Activated T-helper 17 cell treated with anti-CD3 and anti-CD28 coated beads, Interleukin-2, amount 50 U/mL, for 72 hours (primary cell): ENCODE data around the gene NTRK2. TPM values are rescaled to one million over a fixed set of nuclear protein-coding genes. Genes with fewer than 3 reads are reported as not detected.

Experiments
- ATAC-seq: fragments of 150-1000 bp; cut with Tn5 transposase; replicated peaks from 2 replicates; pipeline ENCODE4 v1.10.0; 2021; ENCODE audit warnings: mild to moderate bottlenecking, moderate library complexity
- H3K27ac Mint-ChIP-seq: one replicate; pipeline ENCODE4 v1.8.0; 2022; ENCODE audit warnings: mixed read lengths
- H3K27me3 Mint-ChIP-seq: one replicate; pipeline ENCODE4 v1.8.0; 2022; ENCODE audit warnings: mixed read lengths
- H3K36me3 Mint-ChIP-seq: one replicate; pipeline ENCODE4 v1.8.0; 2022; ENCODE audit warnings: low read depth, mild to moderate bottlenecking, mixed read lengths
- H3K4me1 Mint-ChIP-seq: one replicate; pipeline ENCODE4 v1.8.0; 2022; ENCODE audit warnings: mixed read lengths
- H3K4me3 Mint-ChIP-seq: one replicate; pipeline ENCODE4 v1.8.0; 2022; ENCODE audit warnings: mild to moderate bottlenecking, mixed read lengths
- H3K9me3 Mint-ChIP-seq: one replicate; pipeline ENCODE4 v1.8.0; 2022; ENCODE audit warnings: mixed read lengths
- total RNA-seq, 2 donors: library from RNA; stranded (reverse); gene quantifications; one replicate each; pipeline ENCODE4 v1.2.3, GENCODE V29; 2022

NTRK2 gene
- total RNA-seq, 2 donors from 2014 or later = 9.6 to 9.9 TPM

- no peak for ATAC-seq
- Mint-ChIP-seq H3K4me3 (no peak overlapping the region), H3K9me3 (no peaks in the 10 kb centered on the region), H3K27ac (no peak overlapping the region), H3K27me3 (no peaks in the 10 kb centered on the region), H3K4me1 (no peaks in the 10 kb centered on the region), H3K36me3 (no peaks in the 10 kb centered on the region)
These were observed 370.6 kb downstream of the NTRK2 start for GRCh38 chr9:85040146-85040545.

- Mint-ChIP-seq H3K9me3 (no peaks in the 10 kb centered on the region), H3K27me3 (no peaks in the 10 kb centered on the region), H3K4me1 (no peaks in the 10 kb centered on the region), H3K27ac (no peak overlapping the region), H3K36me3 (no peaks in the 10 kb centered on the region), H3K4me3 (no peak overlapping the region)
- no peak for ATAC-seq
These were observed 371.4 kb downstream of the NTRK2 start for GRCh38 chr9:85040821-85041465.

- no peak for ATAC-seq
- H3K4me3 Mint-ChIP-seq = no peak overlapping the region
- H3K36me3 Mint-ChIP-seq = no peaks in the 10 kb centered on the region
- no peaks in the 10 kb centered on the region for H3K9me3 Mint-ChIP-seq
- no peak overlapping the region for H3K27ac Mint-ChIP-seq
- H3K4me1 Mint-ChIP-seq = no peaks in the 10 kb centered on the region
- H3K27me3 Mint-ChIP-seq = no peaks in the 10 kb centered on the region
These were observed 372.1 kb downstream of the NTRK2 start for GRCh38 chr9:85041466-85042137.

GRCh38 chr9:85042981-85043647 is 373.6 kb downstream of the NTRK2 start:
- no peaks in the 10 kb centered on the region for H3K4me1 Mint-ChIP-seq
- H3K9me3 Mint-ChIP-seq = no peaks in the 10 kb centered on the region
- H3K27me3 Mint-ChIP-seq = peaks cover 3% of the 10 kb centered on the region

GRCh38 chr9:85045271-85045670 is 375.7 kb downstream of the NTRK2 start:
- Mint-ChIP-seq H3K27ac (no peak overlapping the region), H3K9me3 (no peaks in the 10 kb centered on the region), H3K4me3 (no peak overlapping the region)

More at GRCh38 chr9:85042981-85043647, 373.6 kb downstream of the NTRK2 start:
- H3K27ac Mint-ChIP-seq = no peak overlapping the region
- H3K4me3 Mint-ChIP-seq = no peak overlapping the region
- no peaks in the 10 kb centered on the region for H3K36me3 Mint-ChIP-seq
- ATAC-seq = no peak

GRCh38 chr9:85046475-85046874 is 376.9 kb downstream of the NTRK2 start:
- H3K27me3 Mint-ChIP-seq = peaks cover 6% of the 10 kb centered on the region
- no peak overlapping the region for H3K27ac Mint-ChIP-seq
- no peak overlapping the region for H3K4me3 Mint-ChIP-seq
- no peaks in the 10 kb centered on the region for H3K9me3 Mint-ChIP-seq
- no peak for ATAC-seq
- no peaks in the 10 kb centered on the region for H3K36me3 Mint-ChIP-seq
- H3K4me1 Mint-ChIP-seq = no peaks in the 10 kb centered on the region

More at GRCh38 chr9:85045271-85045670, 375.7 kb downstream of the NTRK2 start:
- H3K4me1 Mint-ChIP-seq = no peaks in the 10 kb centered on the region
- no peak for ATAC-seq
- H3K36me3 Mint-ChIP-seq = no peaks in the 10 kb centered on the region
- peaks cover 3% of the 10 kb centered on the region for H3K27me3 Mint-ChIP-seq

- no peaks in the 10 kb centered on the region for H3K36me3 Mint-ChIP-seq
- H3K27ac Mint-ChIP-seq = no peak overlapping the region
- no peaks in the 10 kb centered on the region for H3K9me3 Mint-ChIP-seq
- H3K4me1 Mint-ChIP-seq = no peaks in the 10 kb centered on the region
- peaks cover 24% of the 10 kb centered on the region for H3K27me3 Mint-ChIP-seq
- no peak for ATAC-seq
- H3K4me3 Mint-ChIP-seq = no peak overlapping the region
These were observed 383.8 kb downstream of the NTRK2 start for GRCh38 chr9:85053206-85053786.

GRCh38 chr9:85054017-85054416 is 384.5 kb downstream of the NTRK2 start:
- no peaks in the 10 kb centered on the region for H3K9me3 Mint-ChIP-seq
- no peaks in the 10 kb centered on the region for H3K4me1 Mint-ChIP-seq
- ATAC-seq = no peak
- H3K27me3 Mint-ChIP-seq = peaks cover 26% of the 10 kb centered on the region
- H3K36me3 Mint-ChIP-seq = no peaks in the 10 kb centered on the region
- H3K27ac Mint-ChIP-seq = no peak overlapping the region
- no peak overlapping the region for H3K4me3 Mint-ChIP-seq

GRCh38 chr9:85055506-85056202 is 386.1 kb downstream of the NTRK2 start:
- no peaks in the 10 kb centered on the region for H3K4me1 Mint-ChIP-seq
- ATAC-seq = no peak
- no peak overlapping the region for H3K27ac Mint-ChIP-seq
- no peaks in the 10 kb centered on the region for H3K36me3 Mint-ChIP-seq
- H3K9me3 Mint-ChIP-seq = no peaks in the 10 kb centered on the region
- no peak overlapping the region for H3K4me3 Mint-ChIP-seq
- H3K27me3 Mint-ChIP-seq = peaks cover 27% of the 10 kb centered on the region

- Mint-ChIP-seq H3K9me3 (no peaks in the 10 kb centered on the region), H3K4me1 (no peaks in the 10 kb centered on the region), H3K27ac (no peak overlapping the region), H3K27me3 (peaks cover 28% of the 10 kb centered on the region), H3K36me3 (no peaks in the 10 kb centered on the region), H3K4me3 (no peak overlapping the region)
- ATAC-seq = no peak
These were observed 386.7 kb downstream of the NTRK2 start for GRCh38 chr9:85056203-85056572.

- no peaks in the 10 kb centered on the region for H3K4me1 Mint-ChIP-seq
- H3K27ac Mint-ChIP-seq = no peak overlapping the region
- H3K36me3 Mint-ChIP-seq = no peaks in the 10 kb centered on the region
- no peak for ATAC-seq
- H3K4me3 Mint-ChIP-seq = no peak overlapping the region
- H3K27me3 Mint-ChIP-seq = peaks cover 15% of the 10 kb centered on the region
- no peaks in the 10 kb centered on the region for H3K9me3 Mint-ChIP-seq
These were observed 392.4 kb downstream of the NTRK2 start for GRCh38 chr9:85061969-85062368.

- Mint-ChIP-seq H3K9me3 (no peaks in the 10 kb centered on the region), H3K27ac (no peak overlapping the region), H3K4me3 (no peak overlapping the region), H3K36me3 (no peaks in the 10 kb centered on the region), H3K4me1 (no peaks in the 10 kb centered on the region), H3K27me3 (peaks cover 12% of the 10 kb centered on the region)
- no peak for ATAC-seq
These were observed 393.0 kb downstream of the NTRK2 start for GRCh38 chr9:85062385-85063022.

GRCh38 chr9:85064811-85065371 is 395.4 kb downstream of the NTRK2 start:
- no peak overlapping the region for H3K4me3 Mint-ChIP-seq
- no peak for ATAC-seq
- no peak overlapping the region for H3K27ac Mint-ChIP-seq
- no peaks in the 10 kb centered on the region for H3K9me3 Mint-ChIP-seq
- peaks cover 3% of the 10 kb centered on the region for H3K27me3 Mint-ChIP-seq
- no peaks in the 10 kb centered on the region for H3K4me1 Mint-ChIP-seq
- no peaks in the 10 kb centered on the region for H3K36me3 Mint-ChIP-seq

GRCh38 chr9:85067792-85068191 is 398.3 kb downstream of the NTRK2 start:
- H3K9me3 Mint-ChIP-seq = no peaks in the 10 kb centered on the region
- H3K27ac Mint-ChIP-seq = no peak overlapping the region
- no peak overlapping the region for H3K4me3 Mint-ChIP-seq
- H3K36me3 Mint-ChIP-seq = no peaks in the 10 kb centered on the region
- no peaks in the 10 kb centered on the region for H3K27me3 Mint-ChIP-seq
- ATAC-seq = no peak
- H3K4me1 Mint-ChIP-seq = no peaks in the 10 kb centered on the region
